HG03342 (cell line): ENCODE data around the gene WNK4.

ENCODE experiments used
- ATAC-seq: cut with Tn5 transposase; IDR thresholded peaks from one replicate; pipeline ENCODE4 v1.9.1; 2021; ENCODE audit warnings: mild to moderate bottlenecking, moderate library complexity; ENCODE audit not compliant: unreplicated experiment

The WNK4 gene

DNA sequence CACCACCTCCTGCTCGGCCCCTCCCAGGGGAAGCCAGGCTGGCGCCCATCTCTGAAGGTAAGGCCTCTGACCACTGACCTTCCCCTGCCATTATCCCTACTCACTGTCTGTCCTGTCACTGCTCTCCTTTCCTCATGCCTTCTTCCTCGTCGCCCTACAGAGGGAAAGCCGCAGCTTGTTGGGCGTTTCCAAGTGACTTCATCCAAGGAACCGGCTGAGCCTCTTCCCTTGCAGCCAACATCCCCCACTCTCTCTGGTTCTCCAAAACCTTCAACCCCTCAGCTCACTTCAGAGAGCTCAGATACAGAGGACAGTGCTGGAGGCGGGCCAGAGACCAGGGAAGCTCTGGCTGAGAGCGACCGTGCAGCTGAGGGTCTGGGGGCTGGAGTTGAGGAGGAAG is 15.1 kb downstream of the WNK4 start:
- no peak for ATAC-seq

DNA sequence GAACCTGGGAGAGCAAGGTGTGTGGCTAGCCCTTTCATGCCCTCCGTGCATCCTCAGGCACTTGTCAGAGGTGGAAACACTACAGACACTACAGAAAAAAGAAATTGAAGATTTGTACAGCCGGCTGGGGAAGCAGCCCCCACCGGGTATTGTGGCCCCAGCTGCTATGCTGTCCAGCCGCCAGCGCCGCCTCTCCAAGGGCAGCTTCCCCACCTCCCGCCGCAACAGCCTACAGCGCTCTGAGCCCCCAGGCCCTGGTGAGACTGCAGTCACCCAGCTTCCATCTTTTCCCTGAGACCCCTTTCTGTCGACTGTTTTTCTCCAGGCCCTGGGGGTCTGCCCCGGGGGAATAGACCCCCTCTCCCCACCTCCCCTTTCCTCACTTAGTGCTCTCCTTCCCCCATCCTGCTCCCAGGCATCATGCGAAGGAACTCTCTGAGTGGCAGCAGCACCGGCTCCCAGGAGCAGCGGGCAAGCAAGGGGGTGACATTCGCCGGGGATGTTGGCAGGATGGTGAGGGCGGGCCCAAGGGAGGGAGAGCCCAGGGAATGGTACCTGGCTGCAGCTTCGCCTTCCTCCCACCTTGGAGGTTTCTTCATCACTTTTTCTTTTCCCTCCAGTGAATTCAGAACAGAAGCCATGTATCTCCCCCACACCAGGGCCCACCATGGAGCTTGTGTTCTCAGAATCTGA is 15.8 kb downstream of the WNK4 start:
- ATAC-seq, result no peak

DNA sequence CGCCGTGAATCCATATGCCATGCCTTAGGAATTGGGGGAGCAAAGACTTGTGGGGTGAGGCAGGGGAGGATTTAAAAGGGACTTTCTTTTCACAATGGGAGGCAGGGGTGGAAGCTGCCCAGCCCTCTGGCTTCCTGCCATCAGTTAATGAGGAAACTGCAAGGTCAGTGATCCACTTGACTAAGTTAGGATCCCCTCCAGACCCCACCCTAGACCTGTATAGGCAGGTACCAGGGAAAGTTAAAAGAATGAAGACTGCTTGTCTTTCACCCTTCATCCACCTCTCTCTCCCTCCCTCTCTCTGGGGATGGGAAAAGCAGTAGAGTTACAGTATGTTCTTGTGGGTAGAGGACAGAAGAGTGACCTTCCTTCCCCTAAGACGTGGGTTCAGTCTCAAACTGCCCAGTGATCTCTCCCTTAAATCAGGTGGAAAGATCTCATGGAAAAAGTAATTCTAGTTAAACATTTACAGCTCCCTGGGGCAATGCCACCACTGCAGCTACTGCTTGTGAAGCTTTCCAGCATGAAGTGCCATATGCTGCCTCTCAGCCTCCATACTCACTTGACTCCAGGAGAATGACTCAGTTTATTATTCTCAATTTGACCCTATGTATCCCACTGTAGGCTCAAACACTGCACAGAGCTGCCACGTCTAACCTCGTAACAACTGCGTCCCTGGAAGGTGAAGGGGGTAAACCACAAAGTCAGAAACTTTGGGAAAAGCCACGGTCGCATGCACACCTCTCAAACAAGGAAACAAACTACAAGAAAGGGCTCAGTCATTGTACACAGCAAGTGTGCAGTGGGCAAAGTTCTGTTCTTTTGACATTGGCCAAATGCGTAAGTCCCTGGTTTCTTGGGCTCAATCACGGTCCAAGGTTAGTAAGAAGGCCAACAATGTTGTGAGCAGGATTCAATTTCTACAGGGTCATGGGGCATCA is 16.9 kb downstream of the WNK4 start:
- ATAC-seq, result no peak

DNA sequence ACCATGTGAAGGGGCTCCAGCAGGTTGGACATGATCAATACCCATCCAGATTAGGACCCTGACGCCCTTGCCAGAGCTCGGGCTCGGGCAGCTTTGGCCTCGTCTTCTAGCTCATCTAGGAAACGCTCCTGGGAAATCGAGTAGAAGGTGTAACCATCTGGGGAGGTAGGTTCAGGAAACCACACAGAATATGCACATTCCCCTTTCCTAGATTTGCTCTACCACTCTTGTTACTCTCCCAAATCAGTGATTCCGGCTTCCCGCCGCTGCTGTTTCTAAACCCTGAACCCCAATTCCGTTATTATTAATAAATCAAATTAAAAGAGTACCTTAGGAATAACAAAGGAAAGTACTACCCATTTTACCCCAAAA is 17.6 kb downstream of the WNK4 start:
- ATAC-seq, result no peak

DNA sequence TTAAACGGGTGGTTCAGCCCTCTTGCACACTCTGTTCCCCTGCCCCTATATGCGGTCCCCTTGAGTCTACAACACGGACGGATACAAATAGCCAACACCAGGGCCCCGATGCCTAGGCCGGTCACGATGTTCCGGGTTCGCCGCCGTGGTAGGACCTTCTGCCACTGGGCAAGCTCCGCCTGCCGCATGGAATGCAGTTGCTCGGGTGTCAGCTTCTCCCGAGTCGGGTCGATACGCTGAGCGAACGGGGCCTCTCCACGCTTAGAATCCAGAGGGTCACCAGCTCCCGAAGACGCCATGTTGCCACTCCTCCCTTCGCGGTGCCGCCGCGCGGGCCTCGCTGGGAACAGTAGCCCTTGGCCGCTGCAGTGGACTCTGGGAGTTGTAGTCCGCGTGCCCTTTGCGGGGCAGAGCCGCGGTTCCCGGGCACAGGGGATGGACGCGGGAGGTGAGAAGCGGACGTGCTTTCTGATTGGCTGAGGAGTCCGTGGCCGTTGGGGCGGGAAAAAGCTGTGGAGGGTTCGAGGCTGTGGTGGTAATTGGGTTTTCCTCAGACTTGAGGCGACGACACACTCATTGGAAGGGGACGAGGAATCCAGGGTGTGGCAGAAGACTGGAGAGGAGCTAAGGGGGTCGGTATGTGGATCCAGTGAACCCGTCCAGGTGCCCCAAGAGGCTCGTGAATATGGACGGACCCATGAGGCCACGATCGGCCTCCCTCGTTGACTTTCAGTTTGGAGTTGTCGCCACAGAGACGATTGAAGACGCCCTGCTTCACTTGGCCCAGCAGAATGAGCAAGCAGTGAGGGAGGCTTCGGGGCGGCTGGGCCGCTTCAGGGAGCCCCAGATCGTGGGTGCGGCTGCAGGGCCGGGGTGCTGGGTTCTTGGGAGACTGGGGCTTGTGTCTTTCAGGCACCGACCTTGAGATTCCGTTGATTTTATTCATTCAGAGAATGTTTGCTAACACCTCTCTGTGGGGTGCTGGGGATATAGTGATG is 18.3 kb downstream of the WNK4 start, which contains the start of the genes CNTD1 and COA3:
CNTD1 (plus strand) TSS at position 479 of the 998 bp plus-strand sequence; CDS start at position 686, 207 bp downstream.
COA3 (minus strand) TSS at position 322 of the 998 bp plus-strand sequence; CDS start at position 299, 23 bp downstream.
- peak; percentile 66 for ATAC-seq

DNA sequence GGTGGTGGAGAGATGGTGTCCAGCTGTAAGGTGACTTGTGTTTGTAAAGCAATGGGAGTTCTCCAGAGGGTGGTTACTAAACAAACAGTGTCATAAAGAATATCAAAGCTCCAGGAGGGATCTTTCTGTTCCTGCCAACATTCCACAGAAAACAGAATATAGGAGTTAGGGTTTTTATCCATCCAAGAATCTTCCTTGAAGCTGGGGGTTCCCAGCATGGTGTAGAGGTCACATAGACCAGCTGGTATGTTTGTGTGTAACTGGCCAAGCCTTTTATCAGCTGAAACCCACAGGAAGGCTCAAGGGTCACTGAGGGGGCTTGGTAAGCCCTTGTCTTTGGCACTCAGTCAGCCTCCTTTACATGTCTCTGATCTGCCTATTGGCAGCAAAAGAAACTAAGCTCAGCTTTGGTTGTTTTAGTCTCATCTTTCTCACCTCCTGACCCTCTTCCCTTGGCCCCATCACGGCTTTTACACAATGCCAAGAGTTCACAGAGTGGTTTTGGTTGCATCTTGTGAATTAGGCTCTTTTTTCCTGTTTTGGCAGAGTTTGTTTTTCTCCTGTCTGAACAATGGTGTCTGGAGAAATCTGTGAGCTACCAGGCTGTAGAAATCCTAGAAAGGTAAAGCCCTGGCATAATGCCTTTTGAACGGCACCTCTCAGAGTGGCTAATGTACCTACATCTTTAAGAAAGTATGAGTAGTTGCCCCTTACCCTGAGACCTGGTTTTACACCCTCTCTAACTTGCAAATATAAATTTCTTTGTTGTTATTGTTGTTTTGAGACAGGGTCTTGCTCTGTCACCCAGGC is 22.9 kb downstream of the WNK4 start:
- ATAC-seq, result no peak

DNA sequence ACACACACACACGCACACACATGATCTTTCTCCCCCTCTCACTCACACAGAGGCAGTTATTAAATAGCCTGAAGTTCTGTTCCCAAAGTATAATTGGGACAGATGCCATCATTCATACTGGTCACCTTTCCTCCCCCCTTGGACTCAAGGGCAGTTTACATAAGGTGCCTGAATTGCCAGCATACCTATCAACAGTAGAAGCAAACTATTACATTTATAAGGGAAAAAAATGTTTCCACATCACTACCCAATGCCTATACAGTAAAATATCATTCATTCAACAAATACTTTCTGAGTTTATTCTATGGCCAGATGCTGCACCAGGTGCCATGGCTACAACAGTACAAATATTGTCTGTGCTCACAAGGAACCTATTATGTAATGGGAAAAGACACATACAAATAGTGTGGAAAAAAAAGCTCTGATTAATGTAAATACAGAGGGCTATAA is 24.5 kb downstream of the WNK4 start:
- ATAC-seq, result no peak

DNA sequence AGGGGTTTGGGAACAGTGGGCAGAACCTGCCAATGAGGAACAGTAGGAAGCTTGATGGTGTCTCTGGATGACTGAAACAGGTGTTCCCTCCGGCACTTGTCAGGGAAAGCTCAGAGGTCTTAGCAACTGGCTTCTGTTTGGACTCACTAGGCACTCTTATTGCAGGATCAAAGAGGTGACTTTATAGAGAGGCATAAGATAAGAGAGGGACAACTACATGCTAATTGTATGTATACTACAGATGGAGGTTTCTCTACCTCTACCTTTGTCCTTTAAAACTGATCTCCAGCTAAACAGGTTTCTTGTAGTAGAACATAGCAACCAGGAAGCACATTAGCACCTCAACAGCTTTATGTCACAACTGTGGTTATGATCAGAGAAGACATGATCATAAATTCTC is 25.8 kb downstream of the WNK4 start:
- no peak for ATAC-seq

DNA sequence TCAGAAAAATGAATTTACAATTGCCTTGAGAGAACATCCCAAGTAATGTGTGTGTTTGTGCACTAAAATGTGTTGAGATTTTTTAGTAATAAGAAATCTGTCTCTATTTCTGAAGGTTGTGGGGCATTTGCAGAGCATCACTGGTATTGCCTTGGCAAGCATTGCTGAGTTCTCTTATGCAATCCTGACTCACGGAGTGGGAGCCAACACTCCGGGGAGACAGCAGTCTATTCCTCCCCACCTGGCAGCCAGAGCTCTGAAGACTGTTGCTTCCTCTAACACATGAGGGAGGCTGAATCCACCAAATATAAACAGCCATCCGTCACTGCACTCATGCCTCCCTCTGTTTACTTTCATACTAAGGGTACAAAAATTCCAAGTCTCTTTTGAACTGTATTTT is 28.8 kb downstream of the WNK4 start:
- ATAC-seq, result no peak

DNA sequence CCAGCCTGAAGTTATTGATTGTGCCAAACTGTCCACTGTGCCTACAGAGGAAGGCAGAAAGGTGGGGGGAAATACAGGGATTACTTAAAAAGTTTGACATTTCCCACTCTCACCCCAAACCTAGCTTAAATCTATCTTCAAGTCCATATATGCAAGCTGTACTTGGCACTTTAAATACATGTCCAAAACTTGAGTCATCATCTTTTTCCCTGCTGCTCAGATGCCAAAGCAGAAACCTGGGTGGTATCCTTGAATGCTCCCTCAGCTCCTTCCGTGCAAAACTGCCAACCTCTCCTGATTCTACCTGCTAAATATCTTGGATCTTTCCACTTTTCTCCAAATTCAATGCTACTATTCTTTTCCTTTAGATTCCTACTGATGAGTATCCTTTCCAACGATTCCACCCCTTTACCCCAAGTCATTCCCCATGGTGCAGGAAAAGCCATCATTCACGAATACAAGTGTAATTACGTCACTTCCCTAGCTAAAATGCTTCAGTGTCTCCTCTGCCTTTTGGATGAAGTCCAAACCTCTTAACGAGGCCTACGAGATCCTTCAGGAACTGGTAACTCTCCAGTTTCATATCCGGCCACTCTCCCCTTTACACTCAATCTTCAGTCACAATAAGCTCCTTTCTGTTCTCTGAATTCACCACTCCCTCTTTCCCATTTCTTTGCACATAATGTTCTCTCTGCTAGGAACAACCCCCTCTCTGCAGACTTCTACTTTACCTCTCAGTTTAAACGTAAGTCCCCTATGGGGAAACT is 34.4 kb downstream of the WNK4 start:
- ATAC-seq, result no peak

DNA sequence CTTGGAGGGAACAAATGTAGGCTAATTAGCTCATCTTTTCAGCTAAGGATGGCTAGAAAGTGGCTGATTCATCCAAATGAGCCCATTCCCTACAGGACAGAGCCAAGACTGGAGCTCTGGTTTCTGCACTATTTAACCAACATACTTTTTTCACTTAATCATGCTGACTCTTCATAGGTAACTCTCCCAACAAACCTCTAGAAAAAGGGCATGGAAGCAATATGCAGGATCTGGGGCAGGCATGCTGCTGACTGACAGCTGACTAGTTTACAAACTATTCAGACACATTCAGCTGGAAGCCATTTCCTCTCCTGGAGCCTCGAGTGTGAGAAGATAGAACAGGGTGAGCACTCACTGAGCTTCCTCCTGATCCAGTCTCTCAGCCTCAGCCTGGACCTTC is 37.5 kb downstream of the WNK4 start:
- ATAC-seq, result no peak

DNA sequence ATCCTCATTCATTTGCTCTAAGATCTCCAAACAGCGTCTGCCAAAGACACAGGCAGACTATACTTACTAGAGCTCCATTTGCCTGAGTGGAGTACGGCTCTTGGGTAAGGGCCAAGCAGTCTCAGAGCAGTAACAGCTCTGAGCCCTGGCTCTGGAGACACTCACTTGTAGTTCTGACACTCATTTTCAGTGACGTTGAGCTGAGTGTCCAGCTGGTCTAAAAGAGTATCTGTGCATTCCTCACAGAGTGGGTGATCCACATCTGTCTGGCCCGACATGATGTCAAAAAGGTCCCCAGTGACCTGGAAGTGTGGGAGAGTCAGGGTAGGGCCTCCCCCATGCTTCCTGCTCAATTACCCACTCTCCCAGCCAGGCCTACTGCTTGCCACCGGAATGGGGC is 38.0 kb downstream of the WNK4 start:
- ATAC-seq, result no peak

DNA sequence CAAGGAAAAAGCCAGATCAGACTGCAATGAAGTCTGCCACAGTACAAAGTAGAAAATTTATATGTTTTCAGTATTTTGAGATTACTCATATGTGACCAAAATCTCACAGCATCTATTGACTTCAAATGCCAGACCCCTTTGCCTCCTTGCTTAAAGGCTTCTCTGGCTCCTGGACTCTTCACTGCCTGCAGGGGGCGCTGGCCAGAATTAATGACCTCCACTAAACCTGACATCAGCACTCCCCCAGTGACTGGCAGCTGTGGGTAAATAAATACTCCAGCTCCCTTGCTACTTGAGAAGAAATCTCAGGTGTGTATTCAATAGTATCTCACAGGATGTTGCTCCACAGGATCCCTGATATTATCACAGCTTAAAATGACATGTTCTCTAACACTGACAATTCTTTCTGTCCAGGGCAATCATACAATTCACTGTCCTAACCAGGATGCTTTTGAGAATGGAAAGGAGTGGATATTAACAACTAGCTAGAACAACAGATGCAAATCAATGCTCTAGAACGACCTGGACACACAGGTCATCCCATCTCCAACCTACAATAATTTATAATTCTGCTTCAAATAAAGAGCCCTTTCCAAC is 39.6 kb downstream of the WNK4 start:
- no peak for ATAC-seq

DNA sequence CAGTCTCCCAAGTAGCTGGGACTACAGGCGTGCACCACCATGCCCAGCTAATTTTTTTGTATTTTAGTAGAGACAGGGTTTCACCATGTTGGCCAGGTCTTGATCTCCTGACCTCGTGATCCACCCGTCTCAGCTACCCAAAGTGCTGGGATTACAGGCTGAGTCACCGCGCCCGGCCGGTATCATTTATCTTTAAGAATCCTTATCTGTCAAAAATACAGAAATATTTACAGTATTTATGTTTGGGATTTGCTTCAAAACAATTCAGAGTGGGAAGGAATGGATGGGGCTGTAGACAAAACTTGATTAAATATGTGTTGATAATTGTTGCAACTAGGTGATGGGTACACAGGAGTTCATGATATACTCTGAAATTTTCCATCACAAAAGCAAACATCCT is 40.8 kb downstream of the WNK4 start:
- no peak for ATAC-seq

DNA sequence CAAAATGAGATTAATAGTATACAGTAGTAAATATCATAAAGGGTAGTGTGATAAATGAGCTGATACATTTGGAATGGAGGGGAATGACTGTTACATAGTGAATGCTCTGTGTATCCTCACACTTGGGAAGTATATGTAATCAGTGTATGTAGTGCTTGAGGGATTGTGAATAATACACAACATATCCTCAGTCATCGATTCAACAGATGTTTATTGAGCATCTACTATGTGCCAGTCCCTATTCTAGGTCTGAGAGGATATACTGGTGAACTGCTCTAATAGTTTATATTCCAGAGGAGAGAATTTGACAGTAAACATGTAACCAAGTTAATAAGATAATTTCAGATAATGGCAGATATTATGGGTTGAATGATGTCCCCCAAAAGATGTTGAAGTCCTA is 47.1 kb downstream of the WNK4 start:
- no peak for ATAC-seq

DNA sequence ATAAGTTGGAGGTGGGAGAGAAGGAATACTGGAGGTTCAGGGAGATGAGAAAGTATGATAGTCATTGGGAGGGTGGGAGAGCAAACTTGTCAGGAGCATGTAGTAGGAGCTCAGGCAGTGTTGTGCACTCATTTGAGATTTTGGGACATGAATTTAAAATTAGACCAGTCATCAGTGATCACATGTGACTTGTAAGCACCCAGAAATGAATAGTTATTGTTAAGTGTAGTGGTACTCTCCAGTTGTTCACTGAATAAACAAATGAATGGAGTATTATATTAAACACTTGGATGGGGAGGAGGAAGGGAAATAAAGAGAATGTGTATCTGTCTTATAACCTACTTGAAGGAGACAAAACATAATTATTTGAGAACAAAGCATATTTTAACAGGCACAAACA is 50.6 kb downstream of the WNK4 start:
- no peak for ATAC-seq

DNA sequence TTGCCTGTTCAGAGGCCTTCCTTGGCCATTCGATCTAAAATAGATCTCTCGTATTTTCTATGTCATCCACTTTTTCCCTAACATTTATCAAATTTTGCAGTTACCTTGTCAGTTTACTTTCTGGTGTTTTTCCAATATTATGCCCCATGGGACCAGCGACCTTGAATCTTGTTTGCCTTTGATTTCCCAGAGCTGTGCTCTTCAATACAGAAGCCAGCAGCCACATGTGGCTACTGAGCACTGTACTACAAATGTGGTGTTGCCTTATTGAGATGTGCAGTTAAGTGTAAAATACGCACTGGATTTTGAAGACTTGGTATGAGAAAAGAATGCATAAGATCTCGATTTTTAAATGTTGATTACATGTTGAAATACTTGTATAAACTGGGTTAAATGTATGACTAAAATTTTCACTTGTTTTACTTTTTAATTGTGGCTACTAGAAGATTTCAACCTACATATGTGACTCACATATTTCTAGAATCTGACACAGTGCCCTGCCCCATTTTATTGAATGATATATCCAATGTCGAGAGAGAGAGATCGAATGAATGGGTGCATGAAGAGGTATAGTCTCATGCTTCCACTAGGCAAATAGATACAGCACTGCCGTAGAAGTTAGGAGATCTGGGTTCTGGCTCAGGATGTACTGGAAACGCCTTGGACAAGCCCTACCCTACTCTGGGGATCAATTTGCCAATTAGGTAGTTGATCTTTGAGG is 52.0 kb downstream of the WNK4 start:
- ATAC-seq, result peak; percentile 22
